ENCODE data around the gene TMTC2. TPM values are rescaled to one million over a fixed set of nuclear protein-coding genes. Genes with fewer than 3 reads are reported as not detected.

The TMTC2 gene
- total RNA-seq = 12.0 and 22.6 TPM in 2 replicates

GRCh38 chr12:82686168-82687020 is at the start of gene TMTC2:
Gene TMTC2, plus strand, starts transcription at chr12:82686906.

Measured in nasal cavity respiratory epithelium epithelial cell of viscerocranial mucosa (primary cell).